GM18498 (cell line): Measurements from ENCODE around the gene OSGEPL1.
A peak's percentile ranks its signal among the peaks of the same experiment; 100 is the strongest.
"Not testable (repeated sequence)": the region's sequence is repeated elsewhere in the genome, so short reads cannot be mapped to it uniquely, and the experiment has no call there.

Source experiments
- ATAC-seq: cut with Tn5 transposase; IDR thresholded peaks from one replicate; pipeline ENCODE4 v1.9.1; 2021; ENCODE audit warnings: mild to moderate bottlenecking, moderate library complexity; ENCODE audit not compliant: unreplicated experiment

Gene OSGEPL1

DNA sequence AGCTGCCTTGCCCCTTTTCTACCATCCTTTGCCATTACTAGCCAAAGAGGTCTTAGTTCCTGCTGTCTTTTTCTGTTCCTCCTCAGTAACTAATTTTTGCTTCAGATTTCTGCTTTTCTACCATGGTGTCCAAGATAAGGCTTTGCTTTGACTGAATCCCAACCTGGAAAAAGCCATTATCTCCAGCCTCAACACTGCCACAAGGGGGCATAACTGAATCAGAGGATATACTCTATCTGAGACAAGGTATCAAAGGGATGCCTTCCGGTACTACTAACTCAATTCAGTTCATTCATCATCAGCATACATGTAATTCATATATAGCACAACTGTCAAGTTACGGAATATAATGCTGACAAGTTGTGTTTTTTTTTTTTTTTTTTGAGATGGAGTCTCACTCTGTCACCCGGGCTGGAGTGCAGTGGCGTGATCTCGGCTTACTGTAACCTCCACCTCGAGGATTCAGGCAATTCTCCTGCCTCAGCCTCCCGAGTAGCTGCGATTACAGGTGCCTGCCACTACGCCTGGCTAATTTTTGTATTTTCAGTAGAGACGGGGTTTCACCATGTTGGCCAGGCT is 11.4 kb downstream of the OSGEPL1 start:
- no peak for ATAC-seq

DNA sequence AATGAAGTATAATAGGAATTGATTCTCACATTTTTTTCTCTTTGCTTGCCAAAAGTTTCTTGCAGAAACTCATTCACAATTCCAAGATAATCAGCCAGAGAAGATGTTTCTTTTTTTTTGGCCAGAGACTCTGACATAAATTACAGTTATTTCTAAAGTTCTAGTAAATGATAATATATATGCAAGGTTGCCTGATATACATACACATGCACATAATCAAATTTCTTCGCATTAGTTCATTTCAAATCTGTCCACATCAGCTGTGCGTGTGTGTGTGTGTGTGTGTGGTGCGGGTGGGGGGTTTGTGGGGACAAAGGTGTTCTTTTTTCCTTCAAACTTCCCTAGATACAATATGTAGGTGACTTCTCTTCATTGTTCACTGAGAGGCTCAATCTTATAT is 33.2 kb downstream of the OSGEPL1 start:
- no peak for ATAC-seq

DNA sequence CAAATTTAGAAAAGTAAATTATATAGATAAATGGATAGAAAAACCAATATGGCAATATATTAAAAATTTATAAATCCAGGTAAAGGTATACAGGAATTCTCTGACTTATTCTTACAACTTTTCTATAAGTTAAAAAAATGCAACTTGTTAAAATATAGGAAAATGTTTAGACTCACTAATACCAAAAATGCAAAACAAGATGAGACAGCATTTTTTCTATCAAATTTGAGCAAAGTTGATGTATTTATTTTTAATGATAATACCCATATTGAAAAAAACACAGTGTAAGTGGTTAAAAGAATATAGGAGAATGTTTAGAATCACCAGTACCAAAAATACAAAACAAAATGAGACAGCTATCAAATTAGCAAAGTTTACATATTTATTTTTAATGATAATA is 35.7 kb downstream of the OSGEPL1 start:
- ATAC-seq: no peak

DNA sequence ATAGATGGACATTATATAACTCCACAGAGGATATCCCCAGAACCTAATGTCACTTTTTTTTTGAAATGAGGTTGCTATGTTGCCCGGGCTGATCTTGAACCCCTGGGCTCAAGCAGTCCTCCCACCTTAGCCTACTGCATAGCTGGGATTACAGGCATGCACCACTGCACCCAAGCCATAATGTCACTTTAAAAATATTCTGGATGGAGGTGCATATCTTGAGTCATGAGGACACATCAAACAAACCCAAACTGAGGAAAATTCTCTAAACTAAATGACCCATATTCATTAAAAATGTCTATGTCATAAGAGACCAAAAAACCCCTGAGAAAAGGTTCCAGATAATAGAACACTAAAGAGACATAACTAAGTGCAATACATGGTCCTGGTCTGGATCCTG is 36.3 kb downstream of the OSGEPL1 start:
- no peak for ATAC-seq

DNA sequence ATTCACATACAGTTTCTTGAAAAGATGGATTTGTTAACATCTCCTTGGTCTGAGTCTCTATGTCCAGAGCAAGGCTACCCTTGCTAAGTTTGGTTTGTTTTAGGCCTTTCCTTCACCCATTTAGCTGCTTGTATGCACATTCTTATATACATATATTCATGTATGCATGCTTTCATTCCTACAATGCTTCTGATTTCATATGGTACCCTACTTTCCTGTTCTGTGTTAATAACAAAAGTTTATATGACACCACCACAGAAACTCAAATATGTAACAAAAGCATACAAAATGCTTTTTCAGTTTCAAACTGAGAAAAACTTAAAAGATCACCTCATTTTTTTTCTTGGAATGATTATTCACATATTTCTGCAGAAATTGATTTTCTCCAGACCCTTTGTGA is 39.4 kb downstream of the OSGEPL1 start:
- ATAC-seq: no peak

DNA sequence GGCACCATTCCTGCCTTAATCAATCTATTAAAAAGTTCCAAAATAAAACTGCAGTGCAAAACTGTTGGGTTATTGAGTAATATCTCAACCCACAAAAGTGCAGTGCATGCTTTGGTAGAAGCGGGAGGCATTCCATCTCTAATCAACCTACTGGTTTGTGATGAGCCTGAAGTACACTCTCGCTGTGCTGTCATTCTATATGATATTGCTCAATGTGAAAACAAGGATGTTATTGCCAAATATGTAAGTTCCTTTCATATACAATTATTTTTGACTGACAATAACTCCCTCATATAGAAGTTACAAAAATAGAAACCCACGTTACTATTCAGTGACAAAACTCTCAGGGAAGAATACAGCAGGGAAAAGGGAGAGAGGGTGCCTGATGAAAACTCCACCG is 43.0 kb downstream of the OSGEPL1 start:
- ATAC-seq: no peak

DNA sequence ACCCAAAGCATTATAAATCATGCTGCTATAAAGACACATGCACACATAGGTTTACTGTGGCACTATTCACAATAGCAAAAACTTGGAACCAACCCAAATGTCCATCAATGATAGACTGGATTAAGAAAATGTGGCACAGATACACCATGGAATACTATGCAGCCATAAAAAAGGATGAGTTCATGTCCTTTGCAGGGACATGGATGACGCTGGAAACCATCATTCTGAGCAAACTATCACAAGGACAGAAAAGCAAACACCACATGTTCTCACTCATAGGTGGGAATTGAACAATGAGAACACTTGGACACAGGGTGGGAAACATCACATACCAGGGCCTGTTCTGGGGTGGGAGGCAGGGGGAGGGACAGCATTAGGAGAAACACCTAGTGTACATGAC is 45.0 kb downstream of the OSGEPL1 start:
- not testable (repeated sequence) for ATAC-seq

DNA sequence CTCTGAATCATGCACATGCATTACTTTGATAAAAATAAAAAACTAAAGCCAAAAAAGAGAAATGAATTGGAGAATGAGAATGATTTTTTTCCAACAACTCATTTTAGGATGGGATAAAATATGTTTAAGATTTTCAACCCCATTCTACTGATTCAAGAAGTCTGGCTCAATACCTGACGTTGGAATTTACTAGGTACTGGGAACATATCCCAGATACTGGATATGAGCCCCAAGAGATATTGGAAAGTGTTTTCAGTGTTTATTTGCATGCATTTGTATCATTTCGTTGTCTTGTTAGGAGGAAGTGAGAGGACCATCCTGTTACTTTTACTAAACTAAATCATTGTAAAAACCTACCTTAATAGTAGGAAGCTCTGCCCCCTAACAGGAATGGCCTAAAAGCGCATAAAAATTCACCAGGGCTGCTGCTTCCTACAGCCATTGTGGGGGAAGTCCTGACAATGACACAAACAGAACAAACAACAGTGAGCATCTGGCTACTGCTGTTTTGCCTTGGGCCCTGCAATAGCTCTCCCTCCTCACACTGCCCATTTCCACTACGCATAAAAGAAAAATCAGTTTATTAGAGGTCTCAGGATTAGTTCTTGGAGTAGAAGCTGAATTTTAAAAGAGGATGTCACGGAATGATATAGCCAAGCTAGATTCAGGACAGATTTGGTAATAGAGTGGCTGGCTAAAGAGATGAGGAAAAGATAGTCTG is 52.9 kb downstream of the OSGEPL1 start:
- ATAC-seq: no peak

DNA sequence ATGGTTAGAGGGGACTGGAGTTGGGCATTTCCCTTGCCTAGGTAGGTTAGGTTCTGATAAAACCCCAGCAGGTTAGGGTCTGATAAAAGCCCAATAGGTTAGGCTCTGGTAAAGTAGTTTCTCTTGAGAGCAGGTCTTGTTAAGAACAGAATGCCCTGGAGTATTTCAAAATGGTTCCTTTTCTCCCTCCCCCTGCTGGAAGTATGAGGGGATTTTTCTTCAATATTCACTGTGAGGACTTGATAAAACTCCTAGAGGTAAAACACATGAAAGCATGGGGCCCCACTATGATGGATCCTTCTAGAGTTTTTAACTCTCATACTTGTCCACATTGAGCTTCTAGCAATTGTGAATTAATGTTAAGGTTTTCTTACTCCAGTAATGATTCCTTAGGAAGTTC is 60.5 kb downstream of the OSGEPL1 start:
- no peak for ATAC-seq

DNA sequence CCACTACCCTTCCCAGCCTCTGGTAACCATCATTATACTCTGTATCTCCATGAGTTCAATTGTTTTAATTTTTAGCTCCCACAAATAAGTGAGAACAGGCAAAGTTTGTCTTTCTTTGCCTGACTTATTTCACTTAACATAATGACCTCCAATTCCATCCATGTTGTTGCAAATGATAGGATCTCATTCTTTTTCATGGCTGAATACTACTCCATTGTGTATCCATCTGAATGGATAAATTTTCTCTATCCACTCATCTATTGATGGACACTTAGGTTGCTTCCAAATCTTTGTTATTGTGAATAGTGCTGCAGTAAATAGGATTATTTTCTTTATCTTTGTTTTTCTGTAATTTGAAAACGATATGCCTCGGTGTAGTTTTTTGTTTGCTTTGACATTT is 61.9 kb downstream of the OSGEPL1 start:
- ATAC-seq: no peak

DNA sequence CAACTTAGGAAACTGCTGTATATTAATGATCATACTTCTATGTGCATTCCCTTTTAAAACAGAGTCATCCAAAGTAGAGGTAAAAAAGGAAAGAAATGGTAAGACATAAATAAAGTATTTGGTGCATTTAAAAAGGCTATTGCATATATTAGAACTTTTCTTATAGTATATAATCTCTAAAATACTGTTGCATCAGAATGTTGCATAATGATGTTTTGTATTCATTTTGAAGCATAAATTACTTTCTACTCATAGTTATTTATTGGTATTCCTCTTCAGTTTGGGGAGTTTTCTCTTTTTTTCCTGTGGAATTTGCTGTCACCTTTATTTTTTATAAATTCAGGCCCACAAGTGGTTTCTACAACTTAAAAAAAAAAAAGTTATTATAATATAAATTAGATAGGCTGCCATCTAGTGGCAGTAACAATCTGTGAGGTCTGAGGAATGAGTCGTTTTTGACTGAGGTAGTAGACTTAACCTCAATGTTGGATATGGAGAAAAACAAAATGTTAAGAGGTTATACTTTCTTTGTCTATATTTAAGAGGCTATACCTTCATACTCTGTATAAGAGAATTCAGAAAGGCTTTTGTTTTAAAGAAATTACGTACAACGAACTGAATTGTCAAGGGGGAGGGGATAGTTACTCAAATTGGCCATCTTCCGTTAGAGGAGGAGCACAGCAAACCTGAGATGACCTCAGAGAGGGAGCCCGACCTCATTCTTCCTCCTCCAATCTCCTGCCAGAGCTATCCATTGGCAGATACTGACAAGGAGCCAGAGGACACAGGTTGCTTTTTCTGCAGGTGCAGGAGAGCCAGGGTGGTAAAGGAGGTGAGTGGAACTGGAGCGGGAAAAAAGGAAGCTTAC is 64.3 kb downstream of the OSGEPL1 start:
- peak; percentile 62 for ATAC-seq
